HUES6 (cell line): ENCODE measurements around the gene RHOC.

Experiments
- H3K27ac ChIP-seq: 2 replicates; pipeline ENCODE4 v1.7.0; 2013; ENCODE audit warnings: low read depth, mild to moderate bottlenecking, low read length, inconsistent platforms
- H3K27me3 ChIP-seq: 2 replicates; pipeline ENCODE4 v1.6.1; 2013; ENCODE audit warnings: low read length; ENCODE audit not compliant: control insufficient read depth, insufficient read depth
- H3K36me3 ChIP-seq: 2 replicates; pipeline ENCODE4 v1.6.1; 2013; ENCODE audit warnings: low read length; ENCODE audit not compliant: control insufficient read depth, insufficient read depth
- H3K4me1 ChIP-seq: 2 replicates; pipeline ENCODE4 v1.6.1; 2013; ENCODE audit warnings: low read length; ENCODE audit not compliant: control insufficient read depth, insufficient read depth
- H3K4me3 ChIP-seq: 2 replicates; pipeline ENCODE4 v1.5.1; 2013; ENCODE audit warnings: low read depth, low read length
- H3K9ac ChIP-seq: one replicate; pipeline ENCODE4 v1.6.1; 2013; ENCODE audit warnings: mild to moderate bottlenecking, low read length
- H3K9me3 ChIP-seq: 2 replicates; pipeline ENCODE4 v1.6.1; 2013; ENCODE audit warnings: low read depth, low read length; ENCODE audit not compliant: control insufficient read depth, insufficient read depth

Gene RHOC

GRCh38 chr1:112717263-112717873, 10.4 kb upstream of the RHOC start:
- no peaks in the 10 kb centered on the region for H3K36me3 ChIP-seq
- peaks cover 54% of the 10 kb centered on the region for H3K27me3 ChIP-seq
- H3K9ac ChIP-seq: no peak overlapping the region
- peaks cover 29% of the 10 kb centered on the region for H3K4me1 ChIP-seq
- no peak overlapping the region for H3K27ac ChIP-seq
- no peak overlapping the region for H3K4me3 ChIP-seq
- no peaks in the 10 kb centered on the region for H3K9me3 ChIP-seq

- Histone ChIP-seq H3K27me3 (peaks cover 48% of the 10 kb centered on the region), H3K9ac (peak overlapping the region; percentile 33), H3K27ac (no peak overlapping the region), H3K36me3 (no peaks in the 10 kb centered on the region), H3K4me1 (peaks cover 33% of the 10 kb centered on the region), H3K9me3 (no peaks in the 10 kb centered on the region), H3K4me3 (peak overlapping the region; percentile 64)
Measured at GRCh38 chr1:112716133-112716720, 9.3 kb upstream of the RHOC start.

GRCh38 chr1:112715264-112716053, 8.5 kb upstream of the RHOC start, which contains the start of gene PPM1J:
PPM1J (minus strand) TSS chr1:112715332; CDS start chr1:112715301, 31 bp downstream.
- H3K9me3 ChIP-seq: no peaks in the 10 kb centered on the region
- H3K4me3 ChIP-seq: peak within 1 kb of the TSS; percentile 78
- H3K9ac ChIP-seq: peak within 1 kb of the TSS; percentile 39
- no peak within 1 kb of the TSS for H3K27ac ChIP-seq
- peaks cover 1% of the 10 kb centered on the region; the same call in 1 of the 2 replicates for H3K36me3 ChIP-seq
- H3K27me3 ChIP-seq: peaks cover 44% of the 10 kb centered on the region
- peaks cover 37% of the 10 kb centered on the region for H3K4me1 ChIP-seq

- Histone ChIP-seq H3K36me3 (peaks cover 5% of the 10 kb centered on the region), H3K4me3 (peak overlapping the region; percentile 78), H3K27me3 (peaks cover 35% of the 10 kb centered on the region), H3K27ac (no peak overlapping the region), H3K4me1 (peaks cover 37% of the 10 kb centered on the region), H3K9ac (peak overlapping the region; percentile 39), H3K9me3 (no peaks in the 10 kb centered on the region)
Measured at GRCh38 chr1:112714313-112715263, 7.7 kb upstream of the RHOC start.

GRCh38 chr1:112713466-112714312, 6.8 kb upstream of the RHOC start:
- H3K27ac ChIP-seq: no peak overlapping the region
- H3K36me3 ChIP-seq: peaks cover 5% of the 10 kb centered on the region
- H3K27me3 ChIP-seq: peaks cover 27% of the 10 kb centered on the region
- peaks cover 37% of the 10 kb centered on the region for H3K4me1 ChIP-seq
- H3K9ac ChIP-seq: peak overlapping the region; percentile 39
- H3K4me3 ChIP-seq: peak overlapping the region; percentile 78
- no peaks in the 10 kb centered on the region for H3K9me3 ChIP-seq

GRCh38 chr1:112712701-112713128, 5.8 kb upstream of the RHOC start:
- H3K36me3 ChIP-seq: peaks cover 5% of the 10 kb centered on the region
- peaks cover 32% of the 10 kb centered on the region for H3K27me3 ChIP-seq
- no peak overlapping the region for H3K9ac ChIP-seq
- H3K9me3 ChIP-seq: no peaks in the 10 kb centered on the region
- H3K27ac ChIP-seq: no peak overlapping the region
- H3K4me3 ChIP-seq: no peak overlapping the region
- peaks cover 38% of the 10 kb centered on the region for H3K4me1 ChIP-seq

GRCh38 chr1:112712191-112712590, 5.3 kb upstream of the RHOC start:
- no peak overlapping the region for H3K4me3 ChIP-seq
- no peak overlapping the region for H3K9ac ChIP-seq
- H3K27me3 ChIP-seq: peaks cover 34% of the 10 kb centered on the region
- H3K27ac ChIP-seq: no peak overlapping the region
- H3K9me3 ChIP-seq: no peaks in the 10 kb centered on the region
- peaks cover 41% of the 10 kb centered on the region for H3K4me1 ChIP-seq
- peaks cover 5% of the 10 kb centered on the region for H3K36me3 ChIP-seq

- H3K36me3 ChIP-seq: peaks cover 5% of the 10 kb centered on the region
- H3K4me1 ChIP-seq: peaks cover 41% of the 10 kb centered on the region
- H3K4me3 ChIP-seq: no peak overlapping the region
- no peak overlapping the region for H3K9ac ChIP-seq
- H3K9me3 ChIP-seq: no peaks in the 10 kb centered on the region
- no peak overlapping the region for H3K27ac ChIP-seq
- H3K27me3 ChIP-seq: peaks cover 34% of the 10 kb centered on the region
Measured at GRCh38 chr1:112711670-112712069, 4.7 kb upstream of the RHOC start.

- Histone ChIP-seq H3K27ac (no peak overlapping the region), H3K9me3 (no peaks in the 10 kb centered on the region), H3K36me3 (peaks cover 5% of the 10 kb centered on the region), H3K27me3 (peaks cover 37% of the 10 kb centered on the region), H3K9ac (no peak overlapping the region), H3K4me1 (peaks cover 37% of the 10 kb centered on the region), H3K4me3 (no peak overlapping the region)
Measured at GRCh38 chr1:112711041-112711440, 4.1 kb upstream of the RHOC start.

GRCh38 chr1:112710586-112710985, 3.7 kb upstream of the RHOC start:
- Histone ChIP-seq H3K4me1 (peaks cover 41% of the 10 kb centered on the region), H3K27ac (no peak overlapping the region), H3K27me3 (peaks cover 39% of the 10 kb centered on the region), H3K36me3 (peaks cover 5% of the 10 kb centered on the region), H3K9me3 (no peaks in the 10 kb centered on the region), H3K4me3 (no peak overlapping the region), H3K9ac (no peak overlapping the region)
